GM21515 (cell line): ENCODE results near the gene PTPRM.

Experiments
- ATAC-seq: cut with Tn5 transposase; IDR thresholded peaks from one replicate; pipeline ENCODE4 v1.9.1; 2021; ENCODE audit not compliant: unreplicated experiment

The PTPRM gene

GRCh38 chr18:8401606-8402005 is 834.5 kb downstream of the PTPRM start:
- ATAC-seq, result no peak

DNA sequence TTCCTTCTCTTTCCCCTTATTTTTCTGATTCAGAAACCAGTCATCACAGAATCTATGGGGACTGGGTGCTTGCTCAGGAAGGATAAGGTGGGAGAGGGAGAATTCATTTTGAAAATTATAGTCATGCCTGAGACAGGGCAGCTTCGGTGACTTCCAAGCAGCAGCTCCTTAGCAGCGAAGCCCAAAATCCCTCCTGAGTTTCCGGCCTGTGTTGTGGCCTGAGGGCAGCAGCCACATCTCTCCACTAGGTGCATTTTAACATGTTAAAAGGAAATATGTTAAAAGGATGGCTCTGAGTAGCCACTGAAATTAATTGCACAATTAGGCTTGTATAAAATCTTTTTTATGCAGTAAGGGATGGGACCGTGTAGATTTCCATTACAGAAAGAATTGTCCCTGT is 835.1 kb downstream of the PTPRM start:
- no peak for ATAC-seq

DNA sequence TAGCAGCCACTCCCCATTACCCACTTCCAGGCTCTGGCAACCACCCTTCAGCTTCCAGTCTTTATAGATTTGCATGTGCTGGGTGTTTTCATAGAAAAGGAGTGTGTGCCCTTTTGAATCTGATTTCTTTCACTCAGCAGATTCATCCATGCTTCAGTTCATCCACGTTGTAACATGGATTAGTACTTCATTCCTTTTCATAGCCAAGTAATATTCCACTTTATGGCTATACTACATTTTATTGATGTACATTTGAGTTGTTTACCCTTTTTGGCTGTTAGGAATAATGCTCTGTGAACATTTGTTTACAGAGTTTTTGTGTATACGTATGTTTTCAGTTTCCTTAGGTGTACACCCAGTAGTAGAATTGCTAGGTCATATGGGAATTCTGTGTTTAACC is 836.6 kb downstream of the PTPRM start:
- no peak for ATAC-seq

DNA sequence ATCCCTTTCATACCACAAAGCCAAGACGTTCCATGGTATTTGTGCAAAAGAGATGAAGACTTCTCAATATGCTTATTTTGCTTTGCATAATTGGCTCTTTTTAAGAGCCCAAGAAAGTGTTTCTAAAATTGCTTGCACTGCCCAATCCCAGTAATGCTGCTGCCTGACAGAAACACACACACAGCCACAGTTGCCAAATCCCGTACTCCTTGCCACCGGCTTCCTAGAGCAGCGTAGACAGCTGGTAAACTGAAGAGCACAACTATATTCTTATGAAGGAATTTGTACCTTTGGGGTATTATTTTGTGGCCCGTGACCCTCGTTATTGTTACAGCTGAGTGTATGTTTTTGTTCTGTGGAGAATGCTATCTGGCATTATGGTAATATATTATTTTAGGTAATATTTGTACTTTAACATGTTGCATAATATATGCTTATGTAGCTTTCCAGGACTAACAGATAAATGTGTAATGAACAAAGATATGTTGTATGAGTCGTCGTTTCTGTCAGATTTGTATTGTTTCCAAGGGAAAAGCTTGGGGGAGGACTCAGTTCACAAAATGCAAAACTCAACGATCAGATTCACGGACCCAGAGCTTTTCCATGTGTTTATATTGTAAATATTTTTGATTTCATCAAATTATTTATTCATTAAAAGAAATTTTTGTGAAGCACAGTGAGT is 839.2 kb downstream of the PTPRM start:
- no peak for ATAC-seq

DNA sequence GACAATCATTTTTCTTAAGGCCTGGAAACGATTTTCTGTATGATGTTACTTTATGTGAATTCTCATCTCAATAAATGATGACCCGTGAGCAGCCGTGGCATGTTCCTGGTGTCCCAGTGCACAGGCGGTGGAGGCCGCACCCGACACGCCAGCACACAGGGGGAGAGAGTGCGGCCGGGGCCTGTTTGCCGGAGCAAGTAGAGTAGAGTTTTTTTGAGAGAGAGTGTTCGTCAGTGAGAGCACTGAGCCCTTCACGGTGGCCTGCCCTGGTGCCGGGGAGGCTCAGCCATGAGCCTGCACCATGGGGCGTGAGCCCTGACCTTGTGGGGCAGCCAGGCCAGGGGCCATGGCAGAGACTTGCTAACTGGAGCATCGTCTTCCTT is 839.7 kb downstream of the PTPRM start:
- ATAC-seq, result no peak

- ATAC-seq, result no peak
These were observed 842.0 kb downstream of the PTPRM start for GRCh38 chr18:8409151-8409550.

- no peak for ATAC-seq
These were observed 844.4 kb downstream of the PTPRM start for GRCh38 chr18:8411492-8411891.

DNA sequence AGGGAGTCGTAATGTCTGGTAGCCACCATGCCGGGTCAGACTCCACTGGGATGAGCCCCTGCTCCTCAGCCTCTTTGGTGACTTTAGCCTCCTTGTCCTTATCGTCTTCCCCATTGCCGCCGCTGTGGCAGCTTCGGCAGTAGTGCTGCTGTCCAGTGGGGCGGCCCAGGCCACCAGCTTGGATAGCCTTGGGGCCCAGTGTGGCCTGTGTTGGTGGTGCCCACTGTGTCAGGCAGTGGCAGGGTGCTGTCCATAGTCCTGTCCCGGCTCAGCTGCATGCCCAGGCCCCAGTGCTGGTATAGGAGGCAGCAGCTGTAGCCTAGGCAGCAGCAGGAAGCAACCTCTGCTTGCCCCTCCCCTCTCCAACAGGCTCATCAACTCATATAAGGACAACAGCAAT is 845.0 kb downstream of the PTPRM start:
- ATAC-seq, result no peak

DNA sequence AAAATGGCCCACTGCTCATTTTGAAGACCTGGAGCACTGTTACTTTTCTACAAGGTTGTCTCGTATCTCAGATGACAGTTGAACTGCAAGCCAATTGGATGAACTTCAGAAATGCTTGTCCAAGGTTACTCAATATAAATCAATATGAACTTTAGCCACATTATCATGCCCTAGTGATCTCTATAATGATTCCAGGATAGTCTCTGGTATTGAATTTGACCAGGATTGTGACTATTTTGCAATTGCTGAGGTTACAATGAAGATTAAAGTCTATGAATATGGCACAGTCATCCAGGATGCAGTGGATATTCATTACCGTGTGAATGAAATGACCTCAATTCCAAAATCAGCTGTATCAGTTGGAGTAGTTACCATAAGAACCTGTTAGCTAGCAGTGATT is 846.1 kb downstream of the PTPRM start:
- no peak for ATAC-seq

DNA sequence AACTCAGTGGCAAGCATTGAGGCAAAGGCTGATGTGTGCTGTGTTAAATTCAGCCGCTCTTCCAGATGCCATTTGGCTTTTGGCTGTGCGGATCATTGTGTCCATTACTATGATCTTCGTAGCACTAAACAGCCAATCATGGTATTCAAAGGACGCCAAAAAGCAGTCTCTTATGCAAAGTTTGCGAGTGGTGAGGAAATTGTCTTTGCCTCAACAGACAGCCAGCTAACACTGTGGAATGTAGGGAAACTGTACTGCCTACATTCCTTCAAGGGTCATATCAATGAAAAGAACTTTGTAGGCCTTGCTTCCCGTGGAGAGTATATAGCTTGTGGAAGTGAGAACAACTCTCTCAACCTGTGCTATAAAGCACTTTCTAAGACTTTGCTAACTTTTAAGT is 846.6 kb downstream of the PTPRM start:
- ATAC-seq, result no peak

GRCh38 chr18:8416212-8417019 is 849.3 kb downstream of the PTPRM start:
- ATAC-seq, result no peak

DNA sequence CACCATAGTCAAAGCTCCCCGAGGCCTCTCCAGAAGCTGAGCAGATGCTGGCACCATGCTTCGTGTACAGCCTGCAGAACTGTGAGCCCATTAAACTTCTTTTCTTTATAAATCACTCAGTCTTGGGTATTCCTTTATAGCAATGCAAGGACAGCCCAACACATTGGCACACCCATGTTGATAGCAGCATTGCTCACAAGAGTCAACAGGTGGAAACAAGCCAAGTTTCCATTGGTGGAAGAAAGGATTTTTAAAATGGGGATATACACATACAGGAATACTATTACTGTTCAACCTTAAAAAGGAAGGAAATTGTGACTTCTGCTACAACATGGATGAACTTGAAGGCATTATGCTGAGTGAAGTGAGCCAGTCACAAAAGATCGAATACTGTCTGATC is 855.3 kb downstream of the PTPRM start:
- ATAC-seq, result no peak

DNA sequence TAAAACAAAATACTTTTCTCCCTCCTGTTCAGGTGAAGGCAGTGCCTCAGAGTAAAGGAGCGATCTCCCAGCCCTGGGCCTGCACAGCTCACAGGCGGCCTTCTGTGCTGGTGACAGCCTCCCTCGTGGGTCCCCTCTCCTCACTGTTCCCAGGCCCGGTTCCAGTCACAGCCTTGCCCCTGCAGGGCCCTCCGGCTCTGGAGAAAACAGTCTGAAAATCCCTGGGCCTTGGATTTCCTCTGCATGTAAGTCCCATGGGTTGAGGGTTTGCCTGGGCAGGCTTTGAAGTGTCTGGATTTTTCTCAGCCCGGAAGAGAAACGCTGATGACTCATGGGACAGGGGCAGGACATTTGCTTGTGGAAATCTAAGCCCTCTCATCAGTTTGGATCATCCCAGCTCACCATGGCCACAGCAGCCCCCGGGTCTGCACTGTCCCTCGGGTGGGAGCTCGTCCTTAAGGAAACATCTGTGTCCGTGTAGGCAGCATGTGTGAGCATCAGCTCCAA is 856.0 kb downstream of the PTPRM start:
- ATAC-seq, result no peak

- no peak for ATAC-seq
These were observed 857.4 kb downstream of the PTPRM start for GRCh38 chr18:8424481-8424880.

DNA sequence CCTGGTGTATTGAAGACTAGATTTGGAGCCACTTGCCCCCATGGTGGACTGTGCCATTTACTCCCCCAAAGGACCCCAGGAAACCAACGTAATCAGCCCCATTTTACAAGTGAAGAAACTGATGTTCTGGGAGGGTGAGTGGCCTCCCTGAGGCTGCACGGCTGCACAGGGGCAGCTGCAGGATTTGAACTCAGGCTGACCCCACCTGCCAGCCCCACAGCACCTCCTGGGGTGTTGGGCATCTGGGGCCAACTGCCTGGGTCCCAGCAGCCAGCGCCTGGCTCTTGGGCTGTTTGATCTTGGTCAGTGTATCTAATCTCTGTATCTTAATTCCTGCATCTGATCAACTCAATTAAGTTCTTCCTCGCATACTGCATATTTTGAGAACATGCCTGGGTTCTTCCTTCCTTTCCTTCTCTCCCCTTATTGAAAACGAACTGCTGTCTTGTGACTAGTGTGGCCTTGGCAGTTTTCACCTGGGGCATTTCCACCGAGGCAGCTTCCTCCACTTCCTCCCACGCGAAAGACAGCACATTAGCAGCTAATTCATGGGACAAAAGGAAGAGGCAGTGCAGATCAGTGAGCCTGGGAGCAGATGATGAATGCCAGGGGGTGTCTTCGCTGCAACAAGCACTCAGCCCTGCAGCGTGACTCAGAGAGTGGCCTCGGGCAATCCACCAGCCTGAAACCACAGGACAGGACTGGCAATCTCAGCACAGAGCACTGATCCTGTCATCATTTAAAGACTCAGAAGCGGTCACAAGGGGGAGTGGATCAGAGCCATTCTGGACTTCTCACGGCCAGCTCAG is 858.0 kb downstream of the PTPRM start:
- ATAC-seq, result no peak

DNA sequence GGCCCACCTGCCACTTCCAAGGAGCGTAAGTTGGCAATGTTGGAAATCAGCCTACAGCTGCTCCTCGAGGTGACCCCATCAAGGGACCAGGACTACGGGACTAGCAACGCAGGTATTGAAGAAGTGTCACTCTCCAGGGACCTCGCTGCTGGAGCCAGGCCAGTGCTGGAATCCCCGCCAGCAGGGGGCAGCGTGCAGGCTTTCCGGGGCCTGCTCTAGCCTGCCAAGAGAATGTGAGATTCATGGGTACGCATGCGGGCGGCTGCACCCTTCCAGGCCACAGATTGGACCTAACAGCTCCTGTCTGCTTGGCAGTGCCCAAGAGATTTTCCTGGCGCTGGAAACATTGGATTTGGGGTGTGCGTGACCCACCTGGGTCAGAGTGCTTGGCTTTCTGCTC is 859.3 kb downstream of the PTPRM start:
- ATAC-seq, result no peak

GRCh38 chr18:8427339-8427738 is 860.2 kb downstream of the PTPRM start:
- ATAC-seq, result no peak

- no peak for ATAC-seq
These were observed 861.8 kb downstream of the PTPRM start for GRCh38 chr18:8428951-8429350.

GRCh38 chr18:8431036-8431435 is 863.9 kb downstream of the PTPRM start:
- ATAC-seq, result no peak

GRCh38 chr18:8433323-8433722 is 866.2 kb downstream of the PTPRM start:
- no peak for ATAC-seq

DNA sequence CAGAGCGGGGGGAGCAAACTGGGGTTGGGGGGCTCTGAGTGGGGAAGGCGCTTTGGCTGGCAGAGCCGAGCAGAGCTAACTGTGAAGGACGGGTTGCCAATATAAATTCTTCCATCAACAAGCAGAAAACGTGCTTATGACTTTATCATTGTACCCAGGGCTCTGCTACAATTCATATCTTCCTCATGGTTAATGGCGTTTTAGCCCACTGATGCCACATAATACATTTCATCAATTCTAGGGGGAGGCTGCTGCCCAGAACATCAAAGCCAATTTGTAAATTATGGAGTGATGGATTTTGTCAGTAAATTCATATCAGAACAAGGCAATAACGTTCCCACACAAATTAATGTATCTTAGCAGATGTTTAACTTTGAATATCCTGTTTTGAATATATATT is 866.7 kb downstream of the PTPRM start:
- ATAC-seq, result no peak

GRCh38 chr18:8435376-8435775 is 868.3 kb downstream of the PTPRM start:
- no peak for ATAC-seq
